SKM-1 treated with dmso at 0.1 percent for 144 hours (cell line): Measurements from ENCODE around the gene ADAMTSL3.

Experiments
- DNase-seq: peaks from one replicate; lab custom pipeline; 2025; ENCODE audit not compliant: unreplicated experiment; lab: John Stamatoyannopoulos, UW

ADAMTSL3 gene, protein sequence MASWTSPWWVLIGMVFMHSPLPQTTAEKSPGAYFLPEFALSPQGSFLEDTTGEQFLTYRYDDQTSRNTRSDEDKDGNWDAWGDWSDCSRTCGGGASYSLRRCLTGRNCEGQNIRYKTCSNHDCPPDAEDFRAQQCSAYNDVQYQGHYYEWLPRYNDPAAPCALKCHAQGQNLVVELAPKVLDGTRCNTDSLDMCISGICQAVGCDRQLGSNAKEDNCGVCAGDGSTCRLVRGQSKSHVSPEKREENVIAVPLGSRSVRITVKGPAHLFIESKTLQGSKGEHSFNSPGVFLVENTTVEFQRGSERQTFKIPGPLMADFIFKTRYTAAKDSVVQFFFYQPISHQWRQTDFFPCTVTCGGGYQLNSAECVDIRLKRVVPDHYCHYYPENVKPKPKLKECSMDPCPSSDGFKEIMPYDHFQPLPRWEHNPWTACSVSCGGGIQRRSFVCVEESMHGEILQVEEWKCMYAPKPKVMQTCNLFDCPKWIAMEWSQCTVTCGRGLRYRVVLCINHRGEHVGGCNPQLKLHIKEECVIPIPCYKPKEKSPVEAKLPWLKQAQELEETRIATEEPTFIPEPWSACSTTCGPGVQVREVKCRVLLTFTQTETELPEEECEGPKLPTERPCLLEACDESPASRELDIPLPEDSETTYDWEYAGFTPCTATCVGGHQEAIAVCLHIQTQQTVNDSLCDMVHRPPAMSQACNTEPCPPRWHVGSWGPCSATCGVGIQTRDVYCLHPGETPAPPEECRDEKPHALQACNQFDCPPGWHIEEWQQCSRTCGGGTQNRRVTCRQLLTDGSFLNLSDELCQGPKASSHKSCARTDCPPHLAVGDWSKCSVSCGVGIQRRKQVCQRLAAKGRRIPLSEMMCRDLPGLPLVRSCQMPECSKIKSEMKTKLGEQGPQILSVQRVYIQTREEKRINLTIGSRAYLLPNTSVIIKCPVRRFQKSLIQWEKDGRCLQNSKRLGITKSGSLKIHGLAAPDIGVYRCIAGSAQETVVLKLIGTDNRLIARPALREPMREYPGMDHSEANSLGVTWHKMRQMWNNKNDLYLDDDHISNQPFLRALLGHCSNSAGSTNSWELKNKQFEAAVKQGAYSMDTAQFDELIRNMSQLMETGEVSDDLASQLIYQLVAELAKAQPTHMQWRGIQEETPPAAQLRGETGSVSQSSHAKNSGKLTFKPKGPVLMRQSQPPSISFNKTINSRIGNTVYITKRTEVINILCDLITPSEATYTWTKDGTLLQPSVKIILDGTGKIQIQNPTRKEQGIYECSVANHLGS (N-terminal part only)

DNA sequence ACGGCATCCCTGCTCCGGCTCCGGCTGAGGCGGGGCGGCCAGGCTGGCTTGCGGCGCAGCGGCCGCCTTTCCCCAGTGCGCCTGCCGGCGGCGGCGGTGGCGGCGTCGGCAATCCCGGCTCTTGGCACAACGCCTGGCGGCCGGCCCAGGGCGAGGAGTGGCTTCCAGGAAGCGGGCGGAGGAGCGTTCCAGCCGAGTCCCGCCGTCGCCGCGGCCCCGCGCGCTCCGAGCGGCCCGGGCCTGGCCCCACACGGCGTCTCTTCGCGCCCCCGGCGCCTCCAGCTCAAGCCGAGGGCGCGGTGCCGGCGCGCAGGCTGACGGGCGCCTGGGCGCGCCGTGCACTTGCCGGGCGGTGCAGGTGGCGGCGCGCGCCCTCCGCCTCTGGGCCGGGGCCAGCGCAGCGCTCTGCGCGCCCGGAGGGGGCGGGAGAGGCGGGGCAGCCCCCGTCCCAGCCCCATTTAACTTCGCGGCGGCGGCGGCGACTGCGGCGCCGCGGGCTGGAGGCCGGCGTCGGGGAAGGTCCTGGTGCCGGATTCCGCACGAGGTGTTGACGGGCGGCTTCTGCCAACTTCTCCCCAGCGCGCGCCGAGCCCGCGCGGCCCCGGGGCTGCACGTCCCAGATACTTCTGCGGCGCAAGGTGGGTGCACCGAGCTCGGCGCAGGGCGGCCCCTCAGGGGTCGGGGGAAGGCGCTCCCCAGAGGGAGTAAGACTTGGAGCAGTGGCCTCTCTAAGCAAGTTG, at the start of gene ADAMTSL3:
Gene ADAMTSL3, plus strand, starts transcription at position 485 of the 740 bp plus-strand sequence. CDS start 1,639 bp downstream, outside the sequence.
- DNase-seq: no peak

DNA sequence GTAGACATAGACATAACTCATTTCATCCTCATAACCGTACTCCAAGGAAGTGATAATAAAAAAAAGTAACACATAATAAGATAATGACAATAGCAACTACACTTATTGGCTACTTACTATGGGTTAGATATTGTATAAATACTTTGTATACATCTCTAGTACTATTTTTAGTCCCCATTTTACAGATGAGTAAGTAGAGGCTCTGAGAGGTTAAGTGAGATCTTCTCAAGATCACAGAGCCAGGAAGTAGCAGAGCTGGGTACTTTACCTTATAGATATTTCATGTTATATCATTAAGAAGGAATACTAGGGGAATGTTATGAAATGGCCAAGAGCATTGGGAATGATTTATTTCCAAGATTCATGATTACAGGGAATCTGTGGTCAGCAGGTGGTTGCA, 49.4 kb upstream of the ADAMTSL3 start:
- DNase-seq: no peak

DNA sequence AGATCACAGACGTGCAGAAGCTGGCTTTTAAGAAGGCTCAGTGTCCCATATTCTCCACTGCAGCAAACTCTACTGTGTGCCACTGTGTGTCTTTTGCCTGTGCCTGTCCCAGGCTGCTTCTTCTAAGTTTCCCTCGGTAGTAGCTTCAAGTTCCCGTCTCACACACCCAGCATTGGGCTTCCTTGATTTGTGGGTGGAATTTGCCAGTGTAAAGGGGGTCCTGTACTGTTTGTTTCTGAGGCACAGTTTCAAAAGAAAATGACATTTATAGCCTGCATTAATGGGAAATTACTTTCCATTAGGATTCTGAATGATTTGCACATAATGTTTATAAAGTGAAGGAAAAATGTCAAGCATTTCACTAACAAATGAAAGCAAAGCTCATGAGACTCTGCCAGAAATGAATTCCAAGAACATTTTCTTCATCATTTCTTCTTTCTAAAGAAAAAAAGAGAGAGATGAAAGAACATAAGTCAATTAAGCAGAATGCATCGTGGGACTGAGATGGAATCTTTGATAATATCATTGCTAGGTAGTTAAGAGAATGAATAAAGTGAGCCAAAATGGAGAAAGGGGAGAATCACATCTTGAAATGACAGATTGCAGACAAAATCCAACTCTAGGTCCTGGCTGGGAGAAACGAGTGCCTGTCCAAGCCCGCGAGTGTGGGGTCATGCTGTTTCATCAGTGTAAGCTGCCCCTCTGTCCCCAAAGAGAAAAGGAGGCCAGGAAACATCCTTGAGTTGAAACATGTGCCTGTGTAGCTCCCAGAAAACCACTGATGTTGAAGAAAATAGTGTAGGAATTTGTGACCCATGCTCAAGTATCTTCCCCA, 48.6 kb upstream of the ADAMTSL3 start:
- DNase-seq: no peak

DNA sequence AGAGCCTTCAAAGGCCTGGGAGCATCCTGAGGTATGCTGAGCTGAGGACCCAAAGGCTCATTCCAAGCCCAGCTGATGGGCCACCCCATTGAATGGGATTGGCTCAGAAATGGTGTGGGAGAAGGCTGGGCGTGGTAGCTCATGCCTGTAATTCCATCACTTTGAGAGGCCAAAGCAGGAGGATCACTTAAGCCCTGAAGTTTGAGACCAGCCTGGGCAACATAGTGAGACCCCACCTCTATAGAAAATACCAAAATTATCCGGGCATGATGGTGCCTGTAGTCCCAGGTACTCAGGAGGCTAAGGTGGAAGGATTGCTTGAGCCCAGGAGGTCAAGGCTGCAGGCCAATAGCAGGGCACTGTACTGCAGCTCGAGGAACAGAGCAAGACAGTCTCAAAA, 43.8 kb upstream of the ADAMTSL3 start:
- no peak for DNase-seq

DNA sequence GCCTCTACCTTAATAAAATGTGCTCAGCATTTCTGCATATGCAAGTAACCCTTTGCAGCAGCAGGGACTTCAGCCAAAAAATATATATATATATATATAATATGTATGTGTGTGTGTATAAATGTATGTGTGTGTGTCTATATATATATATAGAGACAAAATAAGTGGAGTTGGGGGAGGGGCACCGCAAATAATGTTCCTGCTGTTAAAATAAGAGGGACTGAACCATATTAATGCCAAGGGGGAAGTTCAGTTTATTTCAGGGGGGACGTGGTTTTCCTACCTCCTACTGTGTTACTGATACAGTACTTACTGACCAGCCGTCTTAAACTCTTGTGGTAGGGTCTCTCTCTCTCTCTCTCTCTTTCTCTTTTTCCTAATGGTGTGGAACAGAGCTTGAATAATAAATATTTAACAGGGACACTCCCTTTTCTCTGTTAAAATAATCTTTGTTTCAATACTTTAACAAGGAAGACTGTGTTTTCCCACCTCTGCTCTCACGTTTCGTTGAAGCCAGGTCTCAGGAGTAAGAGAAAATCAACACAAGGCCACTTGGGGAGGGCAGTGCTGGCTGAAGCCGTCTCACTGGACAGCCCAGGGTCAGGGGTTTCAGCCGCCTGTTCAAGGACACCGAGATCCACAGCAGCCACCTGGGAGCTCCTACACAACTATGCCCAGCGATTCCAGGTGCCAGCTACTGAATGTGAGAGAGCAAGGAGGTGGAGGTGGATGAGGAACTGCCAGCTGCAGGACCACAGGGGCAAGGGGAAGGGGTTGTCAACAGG, 42.8 kb upstream of the ADAMTSL3 start:
- no peak for DNase-seq

DNA sequence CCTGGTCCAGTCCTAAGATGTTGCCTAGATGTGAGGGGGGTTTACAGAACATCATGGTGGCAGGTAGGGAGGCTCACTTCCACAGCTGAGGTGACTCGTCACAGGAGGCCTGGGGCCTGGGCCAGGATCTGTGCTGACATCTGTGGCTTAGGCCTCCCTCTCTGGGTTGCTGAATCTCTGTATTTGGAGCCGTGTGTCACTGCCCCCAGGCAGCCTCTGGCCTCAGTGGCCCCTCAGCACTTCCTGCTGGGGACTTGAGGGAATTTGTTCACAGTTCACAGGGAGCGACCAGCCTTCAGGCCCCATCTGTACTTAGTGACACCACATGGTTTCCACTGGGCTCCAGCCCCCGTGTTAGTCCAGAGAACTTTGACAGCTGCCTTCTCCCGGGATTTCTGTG, 41.7 kb upstream of the ADAMTSL3 start:
- DNase-seq: no peak

DNA sequence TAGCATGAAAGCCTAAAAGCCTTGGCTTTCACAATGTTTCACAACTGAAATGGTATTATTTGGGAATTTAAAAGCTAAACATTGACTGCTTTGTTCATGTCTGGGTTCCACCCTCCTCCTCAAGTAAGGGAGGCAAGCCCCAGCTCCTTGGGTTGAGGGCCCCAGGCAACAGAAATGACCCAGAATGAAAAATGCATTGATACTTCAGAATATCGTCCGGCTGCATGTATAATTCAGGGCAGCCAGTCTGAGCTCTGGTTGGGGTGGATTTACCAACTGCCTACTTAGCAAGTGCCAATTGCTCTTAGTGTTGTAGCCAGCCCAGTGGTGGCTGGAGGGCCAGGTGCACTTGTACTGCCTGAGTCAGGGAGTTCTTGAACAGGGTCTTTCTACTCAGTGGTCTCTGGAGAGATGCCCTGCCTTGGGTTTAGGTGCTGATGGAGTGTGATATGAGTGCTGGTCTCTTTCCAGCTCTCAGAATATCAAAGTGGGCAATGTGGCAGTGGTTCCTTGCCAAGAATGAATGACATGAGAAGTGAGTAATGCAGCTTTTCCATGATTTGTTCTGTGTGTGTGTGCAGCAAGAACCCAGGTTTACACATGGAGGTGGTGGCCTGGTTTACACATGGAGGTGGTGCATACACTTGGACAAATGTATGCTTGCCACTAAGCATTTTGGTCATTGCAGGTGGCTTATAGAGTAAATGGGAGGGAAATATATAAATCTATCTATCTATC, 40.9 kb upstream of the ADAMTSL3 start:
- DNase-seq: no peak

DNA sequence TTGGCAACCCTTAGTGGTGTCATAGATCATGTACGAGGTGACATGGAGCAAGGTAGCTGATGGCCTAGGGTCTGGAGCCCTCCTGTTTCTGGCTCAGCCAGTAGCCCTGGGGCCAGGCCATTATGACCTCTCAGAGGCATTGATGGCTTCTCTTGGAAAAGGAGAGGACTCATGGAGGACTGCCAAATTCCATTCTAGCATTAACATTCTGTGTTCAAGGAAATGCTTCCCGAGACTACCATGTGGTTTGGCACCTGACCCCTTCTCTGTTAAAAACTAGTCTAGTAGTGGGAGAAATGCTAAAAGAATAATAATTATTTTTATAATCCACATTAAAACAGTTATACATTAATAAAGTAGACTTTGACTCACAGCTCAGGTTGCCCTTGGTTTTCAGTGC, 40.2 kb upstream of the ADAMTSL3 start:
- no peak for DNase-seq

DNA sequence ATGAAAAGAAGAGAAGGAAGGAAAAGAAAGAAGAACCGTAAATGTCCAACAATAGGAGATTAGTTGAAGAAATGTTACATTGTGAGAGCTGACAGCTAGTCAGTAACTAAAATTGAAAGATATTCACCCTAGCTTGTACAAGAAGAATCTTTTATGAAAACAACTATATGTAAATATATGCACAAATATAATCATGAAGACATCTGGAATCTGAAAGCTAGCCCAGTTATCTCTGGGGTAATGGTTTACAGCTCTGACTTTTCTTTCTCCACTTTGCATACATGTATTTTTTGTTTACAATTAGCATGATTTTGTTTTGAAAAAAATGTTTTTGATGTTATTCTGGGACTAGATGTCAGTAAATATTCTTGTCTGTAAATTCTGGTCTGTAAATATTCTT, 37.1 kb upstream of the ADAMTSL3 start:
- no peak for DNase-seq

DNA sequence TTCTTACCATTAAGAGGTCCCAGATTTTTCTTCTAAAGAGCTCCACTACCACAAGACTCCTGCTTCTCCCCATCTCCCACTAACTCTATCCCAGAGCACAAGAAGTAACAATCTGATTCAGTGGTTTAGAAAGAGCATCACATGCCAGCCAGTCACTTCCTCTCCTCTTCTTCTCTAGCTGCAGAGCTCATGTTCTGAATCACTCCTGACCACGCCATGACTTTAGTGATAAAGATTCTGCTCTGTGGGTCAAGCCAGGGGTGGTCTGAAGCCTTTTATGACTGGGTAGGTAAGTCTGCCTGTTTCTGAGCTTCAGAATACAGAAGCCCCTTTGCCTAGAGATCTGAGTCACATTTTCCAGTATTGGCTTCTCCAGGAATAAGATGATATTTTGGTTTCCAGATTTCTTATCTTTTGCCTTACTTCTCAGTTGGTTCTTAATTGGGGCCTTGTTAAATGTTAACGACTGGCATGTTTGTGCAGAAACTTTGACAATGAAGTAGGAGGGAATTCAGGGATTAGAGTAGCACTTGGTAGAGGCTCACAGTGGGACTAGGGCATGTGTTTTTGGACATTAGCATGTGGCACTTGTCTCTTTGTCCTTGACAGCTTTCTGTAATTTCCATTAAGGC, 27.6 kb upstream of the ADAMTSL3 start:
- no peak for DNase-seq

DNA sequence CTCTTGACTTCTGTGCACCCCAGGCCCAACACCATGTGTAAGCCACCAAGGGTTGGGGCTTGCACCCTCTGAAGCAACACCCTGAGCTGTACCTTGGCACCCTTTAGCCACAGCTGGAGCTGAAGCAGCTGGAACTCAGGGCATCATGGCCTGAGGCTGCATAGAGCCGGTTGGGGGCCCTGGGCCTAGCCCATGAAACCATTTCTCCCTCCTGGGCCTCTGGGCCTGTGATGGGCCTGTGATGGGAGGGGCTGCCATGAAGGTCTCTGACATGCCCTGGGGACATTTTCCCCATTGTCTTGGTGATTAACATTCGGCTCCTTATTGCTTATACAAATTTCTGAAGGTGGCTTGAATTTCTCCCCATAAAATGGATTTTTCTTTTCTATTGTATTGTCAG, 22.4 kb upstream of the ADAMTSL3 start:
- no peak for DNase-seq

DNA sequence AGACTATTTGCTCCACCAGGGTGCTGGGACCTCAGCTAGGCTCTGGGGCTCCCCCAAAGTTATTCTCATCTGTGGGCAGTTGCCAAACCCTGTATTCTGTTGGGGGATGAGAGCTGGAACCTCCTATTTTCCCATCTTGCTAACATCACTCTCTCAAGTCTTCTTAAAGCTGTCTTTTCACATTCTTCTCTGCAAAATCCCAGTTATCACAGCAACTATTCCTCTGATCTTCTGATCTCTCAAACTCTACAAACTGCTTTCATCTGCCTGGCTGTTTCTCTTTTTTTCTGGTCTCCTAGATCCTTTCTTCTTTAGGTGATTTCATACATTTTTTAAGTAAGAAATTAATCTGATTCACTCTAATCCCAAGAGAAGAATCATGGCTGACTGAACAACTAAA, 10.7 kb upstream of the ADAMTSL3 start:
- DNase-seq: no peak

DNA sequence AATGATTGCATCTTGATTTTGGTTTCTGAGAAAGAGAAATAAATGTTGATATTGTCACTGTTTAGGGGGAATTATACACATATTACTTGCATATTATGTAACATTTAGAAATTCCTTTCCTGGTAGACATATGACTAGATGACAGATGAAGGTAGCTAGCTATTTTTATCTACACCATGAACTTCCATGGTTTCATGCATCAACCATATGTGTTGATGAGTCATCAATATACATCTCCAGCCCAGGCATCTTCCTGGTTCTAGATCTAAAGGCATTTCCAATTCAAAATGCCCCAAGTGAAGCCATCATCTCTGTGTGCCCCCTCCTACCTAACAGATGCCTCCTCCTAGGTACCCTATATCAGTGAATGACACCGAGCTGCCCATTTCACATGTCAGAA, 9.5 kb upstream of the ADAMTSL3 start:
- no peak for DNase-seq

DNA sequence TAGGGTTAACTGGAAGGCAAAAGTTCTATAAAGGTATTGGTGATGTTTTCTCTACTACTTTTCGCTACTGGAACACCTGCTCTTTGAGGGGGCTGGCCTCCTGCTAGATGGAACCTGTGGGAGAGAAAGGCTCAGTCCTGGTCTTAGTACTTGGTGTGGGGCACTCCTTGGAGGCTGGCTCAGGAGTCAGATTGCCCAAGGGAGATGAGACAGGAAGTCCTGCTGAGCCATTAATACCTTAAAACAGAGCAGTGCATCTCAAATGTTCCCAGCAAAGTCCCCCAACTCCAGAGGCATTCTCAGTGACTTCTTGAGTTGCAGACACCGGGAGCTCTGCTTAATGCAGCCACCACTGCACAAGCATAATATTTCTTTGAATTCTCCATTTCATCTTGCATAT, 3.1 kb upstream of the ADAMTSL3 start:
- no peak for DNase-seq

DNA sequence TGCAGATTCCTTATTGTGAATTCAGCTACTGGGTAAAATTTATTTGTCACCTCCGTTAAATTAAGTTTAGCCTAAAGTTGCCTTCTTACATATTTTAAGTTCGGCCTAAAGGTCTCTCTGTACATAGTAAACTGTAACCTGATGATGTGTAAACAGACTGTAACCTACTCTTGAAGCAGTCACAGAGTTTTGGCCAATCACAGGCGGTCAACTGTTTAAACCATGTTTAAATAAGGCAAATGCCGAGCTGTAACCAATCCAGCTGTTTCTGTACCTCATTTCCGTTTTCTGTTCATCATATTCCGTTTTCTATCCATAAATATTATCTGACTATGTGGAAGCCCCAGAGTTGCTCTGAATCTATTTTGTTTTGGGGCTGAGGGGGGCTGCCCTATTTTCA, 2.4 kb upstream of the ADAMTSL3 start:
- no peak for DNase-seq

DNA sequence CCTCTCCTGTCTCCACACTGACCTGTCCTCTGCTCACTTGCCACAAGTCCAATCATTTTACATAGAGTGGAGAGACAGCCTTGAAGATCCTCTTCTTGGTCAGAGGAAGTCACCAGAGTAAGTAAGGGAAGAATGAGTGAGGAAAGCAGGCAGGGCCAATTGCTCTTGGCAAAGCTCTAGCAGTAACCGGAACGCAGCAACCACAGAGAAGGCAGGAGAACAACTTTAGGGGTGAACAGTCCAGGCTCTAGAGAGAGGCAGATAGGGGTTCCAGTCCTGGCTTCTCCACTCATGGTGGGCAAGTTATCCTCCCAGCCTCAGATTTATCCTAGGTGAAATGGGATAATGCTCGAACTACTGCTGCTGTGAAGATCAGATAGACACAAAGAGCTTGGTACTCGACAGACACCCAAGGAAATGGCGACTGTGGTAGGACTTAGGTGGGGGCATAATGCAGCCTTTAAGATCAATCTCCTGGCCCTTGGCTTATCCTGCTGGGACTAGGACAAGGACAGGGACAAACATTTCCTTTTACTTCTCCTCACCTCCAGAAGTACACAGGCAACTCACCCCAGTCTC, 1.2 kb upstream of the ADAMTSL3 start:
- no peak for DNase-seq

DNA sequence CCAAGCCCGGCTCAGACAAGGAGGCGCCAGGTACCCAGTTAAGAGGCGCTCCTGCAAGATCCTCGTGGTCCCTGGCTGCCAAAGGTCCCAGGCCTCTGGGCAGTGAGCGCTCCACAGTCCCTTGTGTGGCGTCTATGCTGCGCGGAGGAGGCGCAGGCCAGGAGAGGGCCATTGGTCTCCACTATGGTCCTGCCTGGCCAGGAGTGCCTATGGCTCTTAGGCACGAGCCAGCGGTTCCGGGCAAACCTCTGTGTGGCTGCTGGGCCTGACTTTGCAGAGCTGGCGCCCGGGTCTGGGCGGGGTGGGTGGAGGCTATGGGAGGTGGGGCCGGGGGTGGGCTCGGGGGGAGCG, 660 bp upstream of the ADAMTSL3 start:
- DNase-seq: no peak
